ENCODE measurements around the gene IMMT.
A peak's percentile ranks its signal among the peaks of the same experiment; 100 is the strongest.

GRCh38 chr2:86195055-86195807, at the start of gene IMMT:
- TF ChIP-seq POLR2A (IDR thresholded peaks at IDR 0.05) (peak in 1 of 2 donors; percentile 3), CTCF (IDR thresholded peaks at IDR 0.05) (peak in 1 of 3 donors; percentile 10)
